HG02885 (cell line): Measurements from ENCODE around the gene PLEKHO2.

Source experiments
- ATAC-seq: cut with Tn5 transposase; IDR thresholded peaks from one replicate; pipeline ENCODE4 v1.9.1; 2021; ENCODE audit warnings: mild to moderate bottlenecking; ENCODE audit not compliant: unreplicated experiment, poor library complexity

The PLEKHO2 gene

DNA sequence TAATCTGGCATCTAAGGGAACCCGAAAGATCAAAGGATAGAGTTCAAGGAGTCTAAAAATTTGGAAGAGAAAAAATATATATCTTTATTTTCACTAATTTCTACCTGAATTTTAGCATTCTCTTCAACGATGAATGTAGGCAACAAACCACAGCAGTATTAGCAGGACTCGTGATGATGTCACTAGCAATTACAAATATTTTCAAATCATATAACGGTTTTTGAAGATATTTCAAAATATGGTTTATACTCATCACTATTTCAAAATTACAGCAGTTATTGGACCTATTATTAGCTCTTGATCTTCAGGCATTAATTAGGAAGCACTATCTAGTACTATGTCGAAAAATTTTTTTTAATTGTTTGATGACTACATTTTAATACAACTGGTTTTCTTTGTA is 43.0 kb downstream of the PLEKHO2 start:
- no peak for ATAC-seq

DNA sequence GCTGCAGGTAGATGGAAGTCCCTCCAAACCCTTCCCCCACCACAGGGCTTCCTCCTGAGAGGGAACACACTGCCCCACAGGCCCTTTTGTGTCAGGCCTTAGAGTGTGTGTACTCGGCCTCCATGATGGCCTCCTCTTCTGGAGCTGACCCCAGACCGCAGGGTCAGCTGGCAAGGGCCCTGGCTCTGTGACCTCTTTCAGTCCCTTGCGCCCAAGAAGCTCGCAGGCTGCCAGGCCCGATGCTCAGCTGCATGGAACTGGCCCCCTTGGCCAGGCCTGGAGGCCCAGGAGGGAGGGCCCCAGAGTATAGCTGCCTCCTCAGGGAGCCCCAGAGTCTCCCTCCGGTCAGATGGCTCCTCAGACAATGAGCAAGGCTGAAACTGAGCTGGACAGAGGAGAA is 46.6 kb downstream of the PLEKHO2 start:
- ATAC-seq = no peak

GRCh38 chr15:64891561-64891960 is 49.8 kb downstream of the PLEKHO2 start:
- no peak for ATAC-seq

- ATAC-seq = no peak
Observed at GRCh38 chr15:64892847-64893403, 51.2 kb downstream of the PLEKHO2 start.

DNA sequence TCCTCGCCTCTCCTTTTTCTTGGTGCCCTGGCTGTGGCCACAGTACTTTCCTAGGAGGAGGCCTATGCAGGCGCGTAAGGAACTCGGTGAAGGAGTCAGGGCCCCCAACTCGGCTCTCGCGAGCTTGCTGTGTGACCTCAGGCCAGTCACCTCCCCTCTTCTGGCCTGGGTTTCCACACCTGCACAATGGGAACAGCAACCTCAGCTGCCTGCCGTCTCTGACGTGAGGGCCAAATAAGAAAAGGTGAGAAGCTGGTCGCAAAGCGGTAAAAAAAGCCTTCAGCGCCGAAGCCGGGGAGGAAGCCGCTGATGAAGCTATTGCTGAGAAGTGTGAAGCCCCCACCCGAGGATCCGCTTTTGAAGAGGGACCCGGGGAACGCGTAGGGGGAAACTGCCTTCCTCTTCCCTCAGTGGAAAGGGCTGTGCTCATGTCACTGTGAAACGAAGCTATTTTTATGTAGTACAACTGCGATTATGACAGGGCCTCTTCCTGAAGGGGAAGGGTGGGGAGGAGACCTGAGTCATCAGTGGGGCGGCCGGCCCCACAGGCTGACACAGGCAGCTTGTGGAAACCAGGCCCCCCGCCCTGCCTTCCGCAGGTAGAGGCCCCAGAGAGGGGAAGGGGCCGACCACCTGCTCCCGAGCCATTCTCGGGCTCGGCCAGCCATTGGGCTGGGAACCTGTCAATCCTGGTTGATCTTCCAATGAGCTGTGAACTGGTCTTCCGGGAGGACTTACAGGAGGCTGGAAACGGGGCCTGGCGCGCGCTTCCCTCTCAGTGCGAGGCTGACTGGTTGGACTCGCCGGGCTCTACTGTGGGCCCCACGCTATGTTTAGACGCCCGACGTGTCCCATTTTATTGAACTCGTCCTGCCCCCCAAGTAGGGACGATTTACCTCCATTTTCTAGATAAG is 52.0 kb downstream of the PLEKHO2 start:
- peak; percentile 75 for ATAC-seq

GRCh38 chr15:64894395-64895056 is 52.8 kb downstream of the PLEKHO2 start:
- peak; percentile 38 for ATAC-seq

- ATAC-seq = no peak
Observed at GRCh38 chr15:64895285-64896065, 53.8 kb downstream of the PLEKHO2 start.

DNA sequence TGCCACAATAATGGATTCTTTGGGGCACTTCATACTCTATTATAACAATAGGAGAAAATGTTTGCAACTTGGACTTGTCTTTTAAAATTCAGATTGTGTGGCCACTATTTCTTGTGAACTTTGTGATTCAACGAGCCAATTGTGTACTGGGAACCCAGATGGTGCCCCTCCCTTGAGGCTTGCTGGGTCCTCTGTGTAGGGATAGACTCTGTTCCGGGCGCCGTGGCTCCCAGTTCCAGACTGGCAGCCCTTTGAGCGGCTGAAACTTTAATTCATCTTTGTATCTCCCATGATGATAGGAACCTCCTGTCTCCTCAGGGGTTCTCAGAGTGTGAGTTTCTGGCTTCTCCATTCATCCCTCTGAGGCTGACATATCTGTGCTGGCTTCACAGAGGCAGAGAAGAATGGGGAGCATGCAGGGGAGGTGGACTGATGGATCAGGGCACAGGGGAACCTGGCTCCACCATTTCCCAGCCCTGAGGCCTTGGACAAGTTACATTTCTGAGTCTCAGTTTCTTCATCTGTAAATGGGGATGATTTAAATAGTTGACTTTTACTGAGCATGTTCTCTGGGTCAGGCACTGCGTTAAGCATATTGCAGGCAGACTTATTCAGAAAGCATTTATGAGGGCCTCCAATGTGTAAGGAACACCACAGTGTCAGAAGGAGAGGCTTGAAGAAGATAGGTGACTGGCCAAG is 54.8 kb downstream of the PLEKHO2 start:
- ATAC-seq = no peak

DNA sequence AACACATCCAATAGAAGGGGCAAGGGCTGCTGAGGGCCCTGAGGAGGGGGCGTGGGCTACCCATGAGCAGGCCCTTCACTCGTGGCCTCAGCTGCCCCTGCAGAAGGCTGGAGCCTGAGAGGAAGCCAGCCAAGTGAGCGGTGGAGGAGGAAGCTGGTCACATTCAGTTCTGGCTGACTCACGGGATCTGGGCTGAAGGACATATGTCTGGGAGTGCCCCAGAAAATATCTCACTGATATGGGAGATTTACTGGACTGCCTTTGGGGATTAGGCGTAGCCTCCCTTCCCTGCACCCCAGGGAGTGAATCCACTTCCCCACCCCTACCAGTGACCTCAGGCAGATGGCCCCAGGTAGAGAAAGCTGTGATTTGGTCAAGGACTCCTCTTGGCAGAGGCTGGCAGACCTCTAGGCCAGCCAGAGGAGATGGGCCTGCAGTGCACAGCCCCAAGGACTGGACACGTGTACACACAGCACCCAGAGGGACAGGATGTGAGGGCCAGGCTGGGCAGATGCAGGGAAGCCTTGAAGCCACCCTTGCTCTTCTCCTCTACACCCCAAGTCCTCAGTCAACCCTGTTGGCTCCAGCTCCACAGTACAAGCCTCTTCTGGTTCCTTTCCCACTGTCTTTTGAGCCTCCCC is 55.8 kb downstream of the PLEKHO2 start:
- ATAC-seq = no peak

GRCh38 chr15:64898406-64898805 is 56.7 kb downstream of the PLEKHO2 start:
- no peak for ATAC-seq

GRCh38 chr15:64901141-64901540 is 59.4 kb downstream of the PLEKHO2 start:
- no peak for ATAC-seq

DNA sequence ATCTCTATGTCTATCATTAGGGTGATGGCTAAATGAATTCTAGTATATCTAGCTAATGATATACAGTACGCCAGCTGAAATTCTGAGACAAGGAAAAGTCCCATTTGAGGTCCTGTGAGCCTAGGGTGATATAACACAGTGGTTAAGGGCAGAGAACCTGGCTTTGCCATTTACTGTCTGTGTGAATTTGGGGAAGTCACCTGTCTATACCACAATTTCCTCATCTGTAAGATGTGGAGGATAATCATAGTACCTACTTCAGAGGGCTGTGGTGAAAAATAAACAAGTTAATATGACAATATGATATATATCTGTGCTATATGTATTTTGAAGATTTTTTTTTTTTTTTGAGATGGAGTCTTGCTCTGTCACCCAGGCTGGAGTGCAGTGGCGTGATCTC is 60.2 kb downstream of the PLEKHO2 start:
- no peak for ATAC-seq

- no peak for ATAC-seq
Observed at GRCh38 chr15:64902863-64903262, 61.1 kb downstream of the PLEKHO2 start.

- no peak for ATAC-seq
Observed at GRCh38 chr15:64903326-64903950, 61.7 kb downstream of the PLEKHO2 start.

GRCh38 chr15:64904189-64904588 is 62.5 kb downstream of the PLEKHO2 start:
- no peak for ATAC-seq

DNA sequence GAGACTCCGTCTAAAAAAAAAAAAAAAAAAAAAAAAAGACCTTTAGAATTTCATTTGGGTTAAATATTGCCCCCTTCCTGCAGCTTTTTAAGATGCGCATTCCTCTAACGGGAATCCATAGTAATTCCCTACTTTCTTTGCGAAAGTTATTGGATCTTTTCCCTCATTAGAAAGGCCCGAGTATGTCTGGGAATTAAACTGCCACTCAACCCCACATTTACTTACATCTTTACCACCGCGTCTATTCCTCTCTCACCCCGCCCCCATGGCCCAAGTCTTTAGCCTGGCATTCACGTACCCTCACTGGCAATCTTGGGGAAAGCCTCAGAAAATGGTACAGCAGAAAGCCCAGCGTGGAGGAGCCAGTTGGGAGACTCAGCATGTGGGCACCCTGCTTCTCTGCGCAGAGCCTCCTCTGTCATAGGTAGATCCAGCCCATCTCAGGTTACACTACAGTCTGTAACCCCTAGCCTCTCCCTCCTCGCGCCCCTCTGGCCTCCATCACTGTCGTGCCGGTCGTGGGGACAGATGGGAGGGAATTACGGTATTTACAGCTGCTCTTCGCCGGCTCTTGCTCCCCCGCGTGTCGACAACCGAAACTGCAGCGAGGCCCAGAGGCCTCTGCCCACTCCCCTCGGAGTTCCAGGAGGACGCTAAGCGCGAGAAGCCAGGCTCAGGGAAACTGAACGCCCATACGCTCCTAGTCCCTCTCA is 63.6 kb downstream of the PLEKHO2 start:
- ATAC-seq = peak; percentile 64

DNA sequence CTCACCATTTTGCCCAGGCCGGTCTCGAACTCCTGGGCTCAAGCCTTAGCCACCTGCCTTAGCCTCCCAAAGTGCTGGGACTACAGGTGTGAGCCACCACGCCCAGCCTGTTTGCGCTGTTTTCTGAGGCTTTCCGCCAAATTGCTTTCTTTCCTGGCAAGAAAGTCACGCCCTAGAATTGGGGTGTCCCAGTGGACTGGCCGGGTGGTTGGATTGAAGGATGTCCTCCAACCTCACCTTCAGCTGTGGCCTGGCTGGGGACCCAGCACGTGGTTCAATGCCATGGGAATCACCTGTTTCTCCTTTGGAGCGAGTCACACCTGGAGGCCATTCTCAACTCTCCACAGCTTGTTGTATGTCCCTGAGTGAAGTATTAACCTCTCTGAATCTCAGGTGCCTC is 64.2 kb downstream of the PLEKHO2 start:
- no peak for ATAC-seq

DNA sequence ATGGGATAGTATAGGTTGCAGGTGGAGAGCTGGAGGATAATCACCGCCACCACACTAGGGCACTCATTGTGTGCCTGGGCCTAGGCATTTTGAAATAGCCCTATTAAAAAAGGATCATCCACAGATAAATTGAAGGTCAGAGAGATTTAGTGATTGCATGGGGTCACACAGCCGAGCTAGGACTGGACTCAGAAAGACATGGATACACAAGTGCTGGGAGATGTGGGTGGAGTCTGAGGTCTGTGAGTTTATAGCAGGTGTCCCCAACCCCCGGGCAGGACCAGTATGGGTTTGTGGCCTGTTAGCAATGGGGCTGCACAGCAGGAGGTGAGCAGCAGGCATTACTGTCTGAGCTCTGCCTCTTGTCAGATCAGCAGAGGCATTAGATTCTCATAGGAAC is 64.7 kb downstream of the PLEKHO2 start:
- no peak for ATAC-seq
